ENCODE data around the gene GPC5. TPM values are rescaled to one million over a fixed set of nuclear protein-coding genes. Genes with fewer than 3 reads are reported as not detected.

Gene GPC5
- total and polyA plus RNA-seq, 2 of the 13 experiments (the other 11 are each of a cell fraction or from before 2014, with no cell fraction given) = 0.02 to 0.07 TPM

- Histone ChIP-seq H3K27ac (ENCODE audit: extremely low read length, insufficient read depth, low read length) (no peak overlapping the region), H2AFZ (ENCODE audit: low read length) (no peak overlapping the region), H3K4me3 (replicated peaks in 1 of 3; ENCODE audit: insufficient read depth in 1 of 3, low read depth in 2 of 3, low read length in 3 of 3) (no peak overlapping the region), H3K9me3 (ENCODE audit: low read length) (no peaks in the 10 kb centered on the region), H3K36me3 (replicated peaks in 1 of 2; ENCODE audit: control insufficient read depth in 1 of 2, insufficient read depth in 2 of 2, low read length in 2 of 2) (no peaks in the 10 kb centered on the region), H3K4me1 (ENCODE audit: insufficient read depth, low read length) (no peaks in the 10 kb centered on the region), H4K20me1 (ENCODE audit: insufficient read depth, low read length) (no peaks in the 10 kb centered on the region), H3K79me2 (ENCODE audit: insufficient read depth, low read length) (no peaks in the 10 kb centered on the region), H3K4me2 (ENCODE audit: low read depth, low read length) (no peak overlapping the region), H3K27me3 (ENCODE audit: control insufficient read depth in 1 of 2, insufficient read depth in 2 of 2, low read length in 2 of 2) (no peaks in the 10 kb centered on the region), H3K9ac (ENCODE audit: insufficient read depth, low read depth, low read length) (no peak overlapping the region)
- ATAC-seq (no peak), FAIRE-seq (no peak), DNase-seq (ENCODE audit: low spot score) (no peak)
- BruUV-seq (replicated peaks) = no TSS peak
- in situ Hi-C loops (cut with HindIII; ENCODE audit: extremely low pct_ligation_motif_present, low pct_unique_long_range_greater_than_20kb) = no loop called here
- ChIA-PET CTCF (ENCODE audit: low intra/inter-chr PET ratio, low total read pairs) (no interaction called here), POLR2A (no interaction called here)
- WGBS (ENCODE audit: low lambda C conversion rate) = 50% methylated on average over 2 of the region's 2 CpGs
- TF ChIP-seq ZNF354B (CRISPR knock-in tag; IDR thresholded peaks at IDR 0.05) (no peak), TAF15 (IDR thresholded peaks at IDR 0.05; ENCODE audit: low read depth, low read length, poor library complexity, severe bottlenecking) (no peak), ZNF776 (CRISPR knock-in tag; IDR thresholded peaks at IDR 0.05) (no peak), CEBPZ (IDR thresholded peaks at IDR 0.05; ENCODE audit: low read length) (no peak), ATF5 (CRISPR knock-in tag; IDR thresholded peaks at IDR 0.05; ENCODE audit: low read depth) (no peak), ETV6 (CRISPR knock-in tag; conservative IDR thresholded peaks at IDR 0.05) (no peak), MBNL3 (CRISPR knock-in tag; conservative IDR thresholded peaks at IDR 0.05) (no peak), GABPB1 (CRISPR knock-in tag; IDR thresholded peaks at IDR 0.05) (no peak), NONO (IDR thresholded peaks at IDR 0.05) (no peak), NONO (CRISPR knock-in tag; conservative IDR thresholded peaks at IDR 0.05) (no peak), ZNF788 (CRISPR knock-in tag; IDR thresholded peaks at IDR 0.05; ENCODE audit: borderline replicate concordance) (no peak), TIGD3 (CRISPR knock-in tag; IDR thresholded peaks at IDR 0.05; ENCODE audit: borderline replicate concordance) (no peak), ZFP91 (CRISPR knock-in tag; IDR thresholded peaks at IDR 0.05; ENCODE audit: borderline replicate concordance) (no peak), FOXK2 (IDR thresholded peaks at IDR 0.05) (no peak)
- TF ChIP-seq, protein P1, sequence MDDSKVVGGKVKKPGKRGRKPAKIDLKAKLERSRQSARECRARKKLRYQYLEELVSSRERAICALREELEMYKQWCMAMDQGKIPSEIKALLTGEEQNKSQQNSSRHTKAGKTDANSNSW (CRISPR knock-in tag; IDR thresholded peaks at IDR 0.05; ENCODE audit: borderline replicate concordance) = no peak
- intact Hi-C loops (cut with micrococcal nuclease; ENCODE audit: unreplicated experiment) = no loop called here
These were observed 1409.5 kb downstream of the GPC5 start for GRCh38 chr13:92807966-92808365.

All from HepG2 (cell line).